ENCODE measurements around the gene FXR1.

DNA sequence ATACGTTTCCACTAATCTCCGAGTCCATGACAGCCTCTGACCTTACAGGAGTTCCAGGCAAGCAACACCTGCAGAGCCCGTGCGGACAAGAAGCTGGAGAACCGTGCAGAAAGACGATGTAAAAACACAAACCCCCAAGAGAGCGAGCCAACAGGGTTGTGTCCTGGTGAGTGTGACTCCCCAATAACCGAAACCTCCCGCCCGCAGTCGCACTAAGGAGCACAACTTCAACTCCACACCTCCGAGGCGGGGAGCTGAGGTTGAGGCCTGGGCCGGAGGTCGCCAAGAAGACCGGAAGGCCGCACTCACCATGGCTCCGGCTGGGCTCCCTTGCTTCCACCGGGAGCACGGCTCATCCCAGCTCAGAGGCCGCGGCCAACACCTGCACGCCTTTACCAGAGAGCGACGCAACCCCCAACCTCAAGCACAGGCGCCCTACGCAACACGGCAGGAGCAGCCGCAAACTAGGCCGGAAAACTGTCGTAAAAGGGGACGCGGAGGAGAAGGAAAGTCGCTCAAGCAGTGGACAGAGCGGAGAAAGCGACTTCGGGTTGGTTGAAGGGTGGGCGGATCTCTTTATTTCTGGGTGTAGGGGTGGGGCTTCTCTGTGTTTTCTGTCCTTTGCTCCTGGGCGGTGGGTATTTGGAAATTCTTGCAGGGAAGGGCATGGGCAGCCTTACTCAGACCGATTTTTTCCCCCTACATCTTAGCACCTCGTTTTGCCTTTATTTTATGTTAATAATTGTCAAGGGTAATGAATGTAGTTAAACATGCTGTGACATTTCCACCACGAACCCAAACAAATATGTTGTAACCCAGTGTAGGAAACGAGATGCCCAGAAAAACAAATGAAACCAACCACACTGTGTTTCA lies 77.1 kb downstream of the FXR1 start, which contains the start of gene DNAJC19:
- TF ChIP-seq, protein P1, sequence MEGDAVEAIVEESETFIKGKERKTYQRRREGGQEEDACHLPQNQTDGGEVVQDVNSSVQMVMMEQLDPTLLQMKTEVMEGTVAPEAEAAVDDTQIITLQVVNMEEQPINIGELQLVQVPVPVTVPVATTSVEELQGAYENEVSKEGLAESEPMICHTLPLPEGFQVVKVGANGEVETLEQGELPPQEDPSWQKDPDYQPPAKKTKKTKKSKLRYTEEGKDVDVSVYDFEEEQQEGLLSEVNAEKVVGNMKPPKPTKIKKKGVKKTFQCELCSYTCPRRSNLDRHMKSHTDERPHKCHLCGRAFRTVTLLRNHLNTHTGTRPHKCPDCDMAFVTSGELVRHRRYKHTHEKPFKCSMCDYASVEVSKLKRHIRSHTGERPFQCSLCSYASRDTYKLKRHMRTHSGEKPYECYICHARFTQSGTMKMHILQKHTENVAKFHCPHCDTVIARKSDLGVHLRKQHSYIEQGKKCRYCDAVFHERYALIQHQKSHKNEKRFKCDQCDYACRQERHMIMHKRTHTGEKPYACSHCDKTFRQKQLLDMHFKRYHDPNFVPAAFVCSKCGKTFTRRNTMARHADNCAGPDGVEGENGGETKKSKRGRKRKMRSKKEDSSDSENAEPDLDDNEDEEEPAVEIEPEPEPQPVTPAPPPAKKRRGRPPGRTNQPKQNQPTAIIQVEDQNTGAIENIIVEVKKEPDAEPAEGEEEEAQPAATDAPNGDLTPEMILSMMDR (IDR thresholded peaks at IDR 0.05; ENCODE audit: low read depth, low read length, missing input control), result no peak
- TF ChIP-seq TAF1 (conservative IDR thresholded peaks at IDR 0.05) (peak; percentile 92), NR2F2 (IDR thresholded peaks at IDR 0.05) (no peak), RAD21 (IDR thresholded peaks at IDR 0.05) (peak; percentile 41 to 58), MAX (IDR thresholded peaks at IDR 0.05) (peak; percentile 92), JUND (IDR thresholded peaks at IDR 0.05) (peak; percentile 80 to 85), SP1 (IDR thresholded peaks at IDR 0.05) (peak; percentile 84), HNF4A (conservative IDR thresholded peaks at IDR 0.05) (peak; percentile 85 to 86), REST (IDR thresholded peaks at IDR 0.05) (peak; percentile 41), FOXA1 (IDR thresholded peaks at IDR 0.05) (peak; percentile 72), FOXA2 (IDR thresholded peaks at IDR 0.05) (peak; percentile 46)
- TF ChIP-seq, protein P2, sequence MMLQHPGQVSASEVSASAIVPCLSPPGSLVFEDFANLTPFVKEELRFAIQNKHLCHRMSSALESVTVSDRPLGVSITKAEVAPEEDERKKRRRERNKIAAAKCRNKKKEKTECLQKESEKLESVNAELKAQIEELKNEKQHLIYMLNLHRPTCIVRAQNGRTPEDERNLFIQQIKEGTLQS (IDR thresholded peaks at IDR 0.05), result peak; percentile 52
